GM12872 (cell line): ENCODE results near the gene JARID2.

Source experiments
- TF ChIP-seq, protein P1 (sequence below): IDR thresholded peaks from 3 replicates; pipeline ENCODE4 v1.5.1; 2011; ENCODE audit warnings: low read depth, mild to moderate bottlenecking, low read length, moderate library complexity; ENCODE audit not compliant: insufficient read depth

The JARID2 gene

DNA sequence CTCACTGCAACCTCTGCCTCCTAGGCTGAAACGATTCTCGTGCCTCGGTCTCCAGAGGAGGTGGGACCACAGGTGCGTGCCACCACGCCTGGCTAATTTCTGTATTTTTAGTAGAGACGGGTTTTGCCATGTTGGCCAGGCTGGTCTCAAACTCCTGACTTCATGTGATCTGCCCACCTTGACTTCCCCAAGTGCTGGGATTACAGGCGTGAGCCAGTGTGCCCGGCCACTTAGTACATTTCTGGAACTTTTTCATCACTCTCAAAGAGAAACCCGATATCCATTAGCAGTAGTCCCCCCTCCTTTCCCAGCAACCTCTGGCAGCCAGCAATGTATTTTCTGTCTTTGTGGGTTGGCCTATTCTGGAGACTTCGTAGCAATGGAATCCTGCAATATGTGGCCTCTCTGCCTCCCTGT is 109.8 kb downstream of the JARID2 start:
- TF ChIP-seq, protein P1, sequence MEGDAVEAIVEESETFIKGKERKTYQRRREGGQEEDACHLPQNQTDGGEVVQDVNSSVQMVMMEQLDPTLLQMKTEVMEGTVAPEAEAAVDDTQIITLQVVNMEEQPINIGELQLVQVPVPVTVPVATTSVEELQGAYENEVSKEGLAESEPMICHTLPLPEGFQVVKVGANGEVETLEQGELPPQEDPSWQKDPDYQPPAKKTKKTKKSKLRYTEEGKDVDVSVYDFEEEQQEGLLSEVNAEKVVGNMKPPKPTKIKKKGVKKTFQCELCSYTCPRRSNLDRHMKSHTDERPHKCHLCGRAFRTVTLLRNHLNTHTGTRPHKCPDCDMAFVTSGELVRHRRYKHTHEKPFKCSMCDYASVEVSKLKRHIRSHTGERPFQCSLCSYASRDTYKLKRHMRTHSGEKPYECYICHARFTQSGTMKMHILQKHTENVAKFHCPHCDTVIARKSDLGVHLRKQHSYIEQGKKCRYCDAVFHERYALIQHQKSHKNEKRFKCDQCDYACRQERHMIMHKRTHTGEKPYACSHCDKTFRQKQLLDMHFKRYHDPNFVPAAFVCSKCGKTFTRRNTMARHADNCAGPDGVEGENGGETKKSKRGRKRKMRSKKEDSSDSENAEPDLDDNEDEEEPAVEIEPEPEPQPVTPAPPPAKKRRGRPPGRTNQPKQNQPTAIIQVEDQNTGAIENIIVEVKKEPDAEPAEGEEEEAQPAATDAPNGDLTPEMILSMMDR: no peak

DNA sequence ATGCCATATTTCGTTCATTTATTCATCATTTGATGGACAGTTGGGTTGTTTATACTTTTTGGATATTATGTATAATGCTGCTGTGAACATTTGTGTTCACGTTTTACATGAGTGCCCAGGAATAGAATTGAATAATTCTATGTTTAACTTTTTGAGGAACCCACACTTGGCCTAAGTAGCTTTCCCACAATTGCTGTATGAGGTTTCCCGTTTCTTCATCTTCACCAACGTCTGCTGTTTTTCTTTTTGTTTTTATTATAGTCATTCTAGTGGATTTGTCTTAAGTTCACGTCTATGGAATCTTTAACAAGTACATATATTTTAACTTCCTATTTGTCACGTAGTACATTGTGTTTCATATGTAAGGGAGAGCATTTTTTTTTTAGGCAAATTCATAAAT is 110.3 kb downstream of the JARID2 start:
- TF ChIP-seq, protein P1: no peak

DNA sequence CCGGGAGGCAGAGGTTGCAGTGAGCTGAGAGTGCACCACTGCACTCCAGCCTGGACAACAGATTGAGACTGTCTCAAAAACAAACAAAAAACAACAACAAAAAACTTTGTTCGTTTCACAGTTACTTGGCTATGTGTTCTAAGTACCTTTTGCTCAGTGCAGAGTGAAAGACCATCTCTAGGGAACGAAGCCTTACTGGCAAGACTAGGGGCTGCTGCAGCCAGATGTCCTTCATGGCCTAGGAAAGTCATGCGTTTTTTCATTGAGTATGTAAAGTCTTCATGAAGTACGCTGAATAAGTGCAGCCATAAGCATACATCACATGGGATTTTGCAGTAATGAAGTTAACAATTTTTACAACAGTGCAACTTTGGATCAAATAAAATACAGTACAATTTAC is 111.1 kb downstream of the JARID2 start:
- TF ChIP-seq, protein P1: no peak

DNA sequence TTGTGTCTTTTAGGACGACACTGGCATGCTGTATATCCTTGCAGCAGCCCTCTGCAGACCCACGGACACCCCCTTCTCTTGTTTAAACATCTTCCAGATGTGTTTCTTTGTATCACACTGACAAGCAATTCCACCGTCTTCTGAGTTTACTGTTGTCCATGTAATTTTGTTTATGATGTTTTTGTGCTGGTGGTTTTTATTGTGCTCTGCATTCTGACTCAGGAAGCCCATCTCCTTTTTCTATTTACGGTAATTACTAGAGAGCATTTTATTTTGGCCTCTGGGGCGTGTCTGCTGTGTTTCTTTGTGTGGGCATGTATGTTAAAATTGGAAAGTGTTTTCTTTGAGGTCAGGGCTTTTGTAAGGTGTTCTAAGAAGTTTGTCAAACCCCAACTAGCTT is 111.9 kb downstream of the JARID2 start:
- TF ChIP-seq, protein P1: no peak

DNA sequence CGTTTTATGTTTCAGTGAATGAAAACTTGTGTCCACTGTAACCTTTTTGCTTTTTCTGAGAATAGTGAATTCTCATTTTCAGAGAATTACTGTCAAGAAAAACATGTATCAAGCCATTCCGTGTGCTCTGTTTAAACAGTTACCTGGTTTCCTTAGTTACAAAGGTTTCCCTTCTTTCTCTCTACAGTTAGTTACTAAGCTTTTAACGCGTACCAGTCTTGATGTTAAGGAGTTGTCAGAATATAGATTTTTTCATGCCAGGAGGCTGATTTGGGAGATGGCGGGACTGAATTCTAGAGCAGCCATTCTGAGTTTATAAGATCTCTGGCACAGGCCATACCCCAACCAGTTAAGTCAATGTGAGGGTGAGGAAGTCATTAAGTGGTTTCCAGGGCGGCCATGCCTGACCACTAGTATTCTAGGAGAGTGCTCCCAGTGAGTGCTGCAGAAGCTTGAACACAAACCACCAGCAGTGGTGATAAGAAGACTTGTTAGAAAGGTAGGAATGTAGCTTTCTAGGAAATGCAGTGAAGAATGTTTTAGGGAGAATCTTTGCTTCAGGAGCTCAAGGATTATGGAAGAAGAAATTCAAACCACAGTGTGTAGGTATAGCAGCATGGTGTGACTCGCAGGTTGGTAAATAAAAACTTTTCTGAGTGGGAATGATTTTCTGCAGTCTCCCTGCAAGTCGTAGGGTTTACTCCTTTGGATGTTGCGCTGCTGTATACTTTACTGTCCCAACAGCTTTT is 112.9 kb downstream of the JARID2 start:
- TF ChIP-seq, protein P1: no peak

DNA sequence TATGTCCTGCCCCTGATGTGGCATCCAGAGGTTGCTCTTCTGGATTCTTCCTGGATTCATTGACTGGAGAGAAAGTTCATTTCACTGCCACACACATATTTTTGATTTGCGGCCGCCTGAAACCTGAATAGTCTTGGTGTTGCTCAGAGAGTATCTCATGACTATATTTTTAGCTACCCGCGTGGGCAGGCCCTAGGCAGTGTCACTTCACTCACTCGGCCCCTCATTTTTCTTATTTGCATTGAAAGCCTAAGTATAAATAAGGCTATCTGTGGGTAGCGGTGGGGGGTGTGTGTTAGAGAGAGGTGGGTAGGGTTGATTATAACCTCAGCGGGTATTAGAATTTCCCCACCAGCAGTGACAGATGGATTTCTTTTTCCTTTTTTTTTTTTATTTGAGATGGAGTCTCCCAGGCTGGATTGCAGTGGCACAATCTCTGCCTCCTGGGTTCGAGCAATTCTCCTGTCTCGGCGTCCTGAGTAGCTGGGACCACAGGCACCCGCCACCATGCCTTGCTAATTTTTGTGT is 113.5 kb downstream of the JARID2 start:
- TF ChIP-seq, protein P1: no peak

DNA sequence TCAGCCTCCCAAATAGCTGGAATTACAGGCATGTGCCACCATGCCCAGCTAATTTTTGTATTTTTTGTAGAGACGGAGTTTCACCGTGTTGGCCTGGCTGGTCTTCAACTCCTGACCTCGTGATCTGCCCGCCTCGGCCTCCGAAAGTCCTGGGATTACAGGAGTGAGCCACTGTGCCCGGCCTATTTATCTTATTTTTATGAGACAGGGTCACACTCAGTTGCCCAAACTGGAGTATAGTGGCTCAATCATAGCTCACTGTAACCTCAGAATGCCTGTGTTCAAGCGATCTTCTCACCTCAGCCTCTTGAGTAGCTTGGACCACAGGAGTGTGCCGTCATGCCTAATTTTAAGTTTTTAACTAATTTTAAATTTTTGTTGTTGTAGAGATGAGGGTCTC is 114.4 kb downstream of the JARID2 start:
- TF ChIP-seq, protein P1: no peak

DNA sequence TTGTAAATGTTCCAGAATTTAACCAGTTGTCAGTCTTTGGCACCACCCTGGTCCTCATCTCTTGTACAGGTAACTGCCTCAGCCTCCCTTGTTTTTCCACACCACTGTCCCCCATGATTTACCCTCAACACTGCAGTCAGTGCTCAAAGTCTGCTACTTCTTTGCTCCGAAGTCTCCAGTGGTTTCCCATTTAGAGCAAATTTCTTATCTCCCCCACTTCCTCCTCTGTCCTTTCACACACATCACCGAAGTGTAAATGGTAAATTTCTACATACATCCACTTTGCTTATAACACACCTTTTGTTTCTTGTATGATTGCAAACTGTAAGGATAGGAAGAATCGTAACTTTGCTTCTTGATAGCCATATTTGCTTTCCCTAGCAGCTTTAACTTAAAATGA is 115.3 kb downstream of the JARID2 start:
- TF ChIP-seq, protein P1: no peak
